PC-3 (cell line): ENCODE data around the gene SHROOM2. TPM values are rescaled to one million over a fixed set of nuclear protein-coding genes. Genes with fewer than 3 reads are reported as not detected.

Source experiments
- ATAC-seq: fragments of 200-7000 bp; cut with Tn5 transposase; 2 replicates; pipeline ENCODE4 v1.9.1; 2020; ENCODE audit warnings: mild to moderate bottlenecking, moderate library complexity
- BruUV-seq: library from RNA; stranded (reverse); fragments of 400-500 nt; replicated peaks from 2 replicates; lab custom pipeline; 2021; lab: Mats Ljungman, UMichigan
- CTCF ChIA-PET: fragments of 300-600 bp; sonication (Branson Sonifier 250); formaldehyde crosslinking; loops from one replicate; lab custom pipeline; 2022; ENCODE audit warnings: antibody characterized with exemption; lab: Charles Lee
- POLR2A ChIA-PET: fragments of 300-600 bp; sonication (Branson Sonifier 250); formaldehyde crosslinking; loops from one replicate; lab custom pipeline; 2022; ENCODE audit warnings: antibody characterized with exemption; ENCODE audit not compliant: unreplicated experiment; lab: Charles Lee
- DNase-seq: peaks from one replicate; pipeline ENCODE4 v3.0.0-alpha.2; 2015
- H2AFZ ChIP-seq: fragments of 300-600 bp; sonication (generic); 2 replicates; pipeline ENCODE4 v1.6.0; 2016; ENCODE audit warnings: antibody characterized with exemption, low read length
- H3F3A ChIP-seq: fragments of 300-600 bp; sonication (generic); one replicate; pipeline ENCODE4 v1.6.0; 2017; ENCODE audit warnings: antibody characterized with exemption, low read length, control low read depth, mild to moderate bottlenecking; ENCODE audit not compliant: unreplicated experiment
- H3K27ac ChIP-seq: fragments of 300-600 bp; sonication (generic); 2 replicates; pipeline ENCODE4 v1.5.1; 2016; ENCODE audit warnings: mild to moderate bottlenecking, low read length
- H3K27me3 ChIP-seq: fragments of 300-600 bp; sonication (generic); 2 replicates; pipeline ENCODE4 v1.6.1; 2016; ENCODE audit warnings: low read length, mixed read lengths
- H3K36me3 ChIP-seq: fragments of 300-600 bp; sonication (generic); 2 replicates; pipeline ENCODE4 v1.6.1; 2016; ENCODE audit warnings: low read depth, mixed run types, low read length, mixed read lengths
- H3K4me1 ChIP-seq: fragments of 300-600 bp; sonication (generic); 2 replicates; pipeline ENCODE4 v1.5.1; 2016; ENCODE audit warnings: low read length; ENCODE audit not compliant: insufficient read depth
- H3K4me2 ChIP-seq: fragments of 300-600 bp; sonication (generic); 2 replicates; pipeline ENCODE4 v1.6.0; 2016; ENCODE audit warnings: low read length
- H3K4me3 ChIP-seq: fragments of 300-600 bp; sonication (generic); 2 replicates; pipeline ENCODE4 v1.5.1; 2016; ENCODE audit warnings: mild to moderate bottlenecking, low read length, mixed read lengths
- H3K79me2 ChIP-seq: fragments of 300-600 bp; sonication (generic); 2 replicates; pipeline ENCODE4 v1.6.1; 2017; ENCODE audit warnings: low read length, mixed read lengths
- H3K9ac ChIP-seq: fragments of 300-600 bp; sonication (generic); 2 replicates; pipeline ENCODE4 v1.6.0; 2016; ENCODE audit warnings: mild to moderate bottlenecking, low read length
- H3K9me2 ChIP-seq: fragments of 300-600 bp; sonication (generic); replicated peaks from 2 replicates; pipeline ENCODE4 v1.6.1; 2016; ENCODE audit warnings: mixed run types, low read length, mixed read lengths
- H3K9me3 ChIP-seq: fragments of 300-600 bp; sonication (generic); 2 replicates; pipeline ENCODE4 v1.6.1; 2016; ENCODE audit warnings: low read length, mixed read lengths
- H4K20me1 ChIP-seq: fragments of 300-600 bp; sonication (generic); 2 replicates; pipeline ENCODE4 v1.6.1; 2016; ENCODE audit warnings: low read length, mixed read lengths
- EZH2 ChIP-seq: fragments of 300-600 bp; sonication (generic); IDR thresholded peaks from one replicate; pipeline ENCODE4 v1.6.1; 2017; ENCODE audit warnings: antibody characterized with exemption, mild to moderate bottlenecking, low read length; ENCODE audit not compliant: unreplicated experiment
- EZH2phosphoT487 ChIP-seq: fragments of 300-600 bp; sonication (generic); IDR thresholded peaks from 2 replicates; pipeline ENCODE4 v1.6.1; 2018; ENCODE audit warnings: mild to moderate bottlenecking, antibody characterized with exemption, low read length, borderline replicate concordance
- intact Hi-C: fragments of 100-400 bp; cut with micrococcal nuclease; formaldehyde crosslinking; loops from 2 replicates; pipeline ENCODE4 v1.9.0; 2023
- total RNA-seq: library from RNA; depleted of rRNA; stranded (reverse); fragments of >200 nt; gene quantifications from 2 replicates; pipeline ENCODE4 v1.2.3, GENCODE V29; 2014
- TF ChIP-seq, protein P1 (sequence below): fragments of 300-600 bp; sonication (generic); conservative IDR thresholded peaks from 2 replicates; pipeline ENCODE4 v1.5.1; 2017; ENCODE audit warnings: antibody characterized with exemption, low read depth, mild to moderate bottlenecking, low read length

SHROOM2 gene
- total RNA-seq, 1 experiment from 2014 or later, result 6.5 TPM

DNA sequence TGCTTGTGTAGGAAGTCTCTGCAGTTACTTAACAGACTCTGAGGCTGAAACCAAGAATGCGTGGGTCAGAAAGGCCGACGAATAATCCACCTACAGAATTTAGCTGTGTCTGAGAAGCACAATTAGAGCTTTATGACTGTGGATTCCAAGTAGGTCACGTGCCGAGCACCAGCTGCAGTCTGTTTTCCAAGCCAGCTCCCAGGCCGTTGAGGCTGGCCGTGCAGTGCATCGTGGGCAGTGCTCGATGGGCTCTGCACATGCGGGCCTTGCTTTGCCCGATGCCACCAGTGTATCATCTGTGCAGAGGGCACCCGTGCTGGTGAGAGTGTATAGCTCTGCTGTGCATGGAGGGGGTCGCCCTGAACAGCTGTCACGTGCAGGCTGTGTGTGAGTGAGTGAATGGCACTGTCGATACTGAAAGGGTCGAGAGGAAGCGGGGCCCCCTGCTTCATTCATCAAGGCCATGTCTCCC is 113.4 kb downstream of the SHROOM2 start:
- no peak overlapping the region for H3K27ac ChIP-seq

DNA sequence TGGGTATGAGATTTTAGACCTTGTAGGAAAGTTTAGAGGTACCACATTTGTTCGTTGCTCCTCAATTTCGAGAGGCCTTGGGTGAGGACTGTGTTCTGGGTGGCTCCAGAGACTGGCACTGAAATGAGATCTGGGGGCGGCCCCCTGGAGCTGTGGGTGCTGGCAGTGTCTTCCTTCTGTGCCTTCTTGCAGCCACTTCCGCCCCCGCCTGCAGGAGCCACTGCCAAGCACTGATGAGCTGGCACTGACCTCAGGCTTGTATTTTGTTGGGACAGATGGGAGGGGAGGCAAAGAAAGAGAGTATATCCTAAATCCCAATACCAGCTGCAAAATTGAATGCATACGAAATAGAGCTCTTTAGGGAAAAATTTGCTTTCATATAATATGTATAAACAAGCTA is 116.4 kb downstream of the SHROOM2 start:
- Histone ChIP-seq H3K4me3 (peak overlapping the region; percentile 33), H3K4me2 (peak overlapping the region; percentile 73), H3K27ac (peak overlapping the region; percentile 66), H2AFZ (no peak overlapping the region), H3K27me3 (no peaks in the 10 kb centered on the region), H3K79me2 (peaks cover 7% of the 10 kb centered on the region; the same call in 1 of the 2 replicates), H3K9me3 (no peaks in the 10 kb centered on the region), H3K9me2 (no peaks in the 10 kb centered on the region), H3K4me1 (peaks cover 51% of the 10 kb centered on the region), H3F3A (peaks cover 5% of the 10 kb centered on the region), H4K20me1 (no peaks in the 10 kb centered on the region), H3K9ac (no peak overlapping the region), H3K36me3 (no peaks in the 10 kb centered on the region)
- DNase-seq (peak; percentile 78), ATAC-seq (peak; percentile 71)
- CTCF ChIA-PET, result no interaction called here
- intact Hi-C loops, result no loop called here
- BruUV-seq, result no TSS peak
- POLR2A ChIA-PET, result no interaction called here
- TF ChIP-seq EZH2phosphoT487, result no peak
- TF ChIP-seq, protein P1, sequence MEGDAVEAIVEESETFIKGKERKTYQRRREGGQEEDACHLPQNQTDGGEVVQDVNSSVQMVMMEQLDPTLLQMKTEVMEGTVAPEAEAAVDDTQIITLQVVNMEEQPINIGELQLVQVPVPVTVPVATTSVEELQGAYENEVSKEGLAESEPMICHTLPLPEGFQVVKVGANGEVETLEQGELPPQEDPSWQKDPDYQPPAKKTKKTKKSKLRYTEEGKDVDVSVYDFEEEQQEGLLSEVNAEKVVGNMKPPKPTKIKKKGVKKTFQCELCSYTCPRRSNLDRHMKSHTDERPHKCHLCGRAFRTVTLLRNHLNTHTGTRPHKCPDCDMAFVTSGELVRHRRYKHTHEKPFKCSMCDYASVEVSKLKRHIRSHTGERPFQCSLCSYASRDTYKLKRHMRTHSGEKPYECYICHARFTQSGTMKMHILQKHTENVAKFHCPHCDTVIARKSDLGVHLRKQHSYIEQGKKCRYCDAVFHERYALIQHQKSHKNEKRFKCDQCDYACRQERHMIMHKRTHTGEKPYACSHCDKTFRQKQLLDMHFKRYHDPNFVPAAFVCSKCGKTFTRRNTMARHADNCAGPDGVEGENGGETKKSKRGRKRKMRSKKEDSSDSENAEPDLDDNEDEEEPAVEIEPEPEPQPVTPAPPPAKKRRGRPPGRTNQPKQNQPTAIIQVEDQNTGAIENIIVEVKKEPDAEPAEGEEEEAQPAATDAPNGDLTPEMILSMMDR, result no peak
- TF ChIP-seq EZH2, result no peak

More for the DNA sequence above, 113.4 kb downstream of the SHROOM2 start:
- BruUV-seq, result no TSS peak
- H3K4me3 ChIP-seq, result no peak overlapping the region
- H3K9me3 ChIP-seq, result no peaks in the 10 kb centered on the region
- TF ChIP-seq EZH2 (no peak), EZH2phosphoT487 (no peak)
- TF ChIP-seq, protein P1, result no peak
- no peak overlapping the region for H2AFZ ChIP-seq
- H3K79me2 ChIP-seq, result no peaks in the 10 kb centered on the region
- H3F3A ChIP-seq, result no peaks in the 10 kb centered on the region
- H3K9me2 ChIP-seq, result no peaks in the 10 kb centered on the region
- H3K36me3 ChIP-seq, result no peaks in the 10 kb centered on the region
- DNase-seq (no peak), ATAC-seq (no peak)
- intact Hi-C loops, result no loop called here
- no peak overlapping the region for H3K4me2 ChIP-seq
- ChIA-PET POLR2A (interaction anchor here (0.6 kb wide), 1 partner anchor 42 kb away, joined by 10 read pairs; no protein-coding TSS in a partner anchor), CTCF (no interaction called here)
- peaks cover 26% of the 10 kb centered on the region for H3K4me1 ChIP-seq
- H4K20me1 ChIP-seq, result no peaks in the 10 kb centered on the region
- no peaks in the 10 kb centered on the region for H3K27me3 ChIP-seq
- H3K9ac ChIP-seq, result no peak overlapping the region

- Histone ChIP-seq H3K4me1 (peaks cover 56% of the 10 kb centered on the region), H3K4me2 (peak overlapping the region; percentile 73), H3K36me3 (no peaks in the 10 kb centered on the region), H3F3A (peaks cover 5% of the 10 kb centered on the region), H4K20me1 (no peaks in the 10 kb centered on the region), H3K4me3 (peak overlapping the region; percentile 33), H3K79me2 (peaks cover 7% of the 10 kb centered on the region; the same call in 1 of the 2 replicates), H2AFZ (no peak overlapping the region), H3K9ac (no peak overlapping the region), H3K27ac (peak overlapping the region; percentile 66), H3K9me2 (no peaks in the 10 kb centered on the region), H3K27me3 (no peaks in the 10 kb centered on the region), H3K9me3 (no peaks in the 10 kb centered on the region)
- intact Hi-C loops, result no loop called here
- CTCF ChIA-PET, result no interaction called here
- ATAC-seq, result peak; percentile 25
- POLR2A ChIA-PET, result no interaction called here
- DNase-seq, result peak; percentile 41
- TF ChIP-seq EZH2phosphoT487, result no peak
- TF ChIP-seq, protein P1, result no peak
- no peak for TF ChIP-seq EZH2
- no TSS peak for BruUV-seq
Measured at GRCh38 chrX:9903146-9903545, 116.9 kb downstream of the SHROOM2 start.
